ENCODE results near the gene KLHL29. TPM values are rescaled to one million over a fixed set of nuclear protein-coding genes. Genes with fewer than 3 reads are reported as not detected.

The KLHL29 gene
- total and polyA plus RNA-seq, 2 donors = 5.7 to 8.7 TPM

DNA sequence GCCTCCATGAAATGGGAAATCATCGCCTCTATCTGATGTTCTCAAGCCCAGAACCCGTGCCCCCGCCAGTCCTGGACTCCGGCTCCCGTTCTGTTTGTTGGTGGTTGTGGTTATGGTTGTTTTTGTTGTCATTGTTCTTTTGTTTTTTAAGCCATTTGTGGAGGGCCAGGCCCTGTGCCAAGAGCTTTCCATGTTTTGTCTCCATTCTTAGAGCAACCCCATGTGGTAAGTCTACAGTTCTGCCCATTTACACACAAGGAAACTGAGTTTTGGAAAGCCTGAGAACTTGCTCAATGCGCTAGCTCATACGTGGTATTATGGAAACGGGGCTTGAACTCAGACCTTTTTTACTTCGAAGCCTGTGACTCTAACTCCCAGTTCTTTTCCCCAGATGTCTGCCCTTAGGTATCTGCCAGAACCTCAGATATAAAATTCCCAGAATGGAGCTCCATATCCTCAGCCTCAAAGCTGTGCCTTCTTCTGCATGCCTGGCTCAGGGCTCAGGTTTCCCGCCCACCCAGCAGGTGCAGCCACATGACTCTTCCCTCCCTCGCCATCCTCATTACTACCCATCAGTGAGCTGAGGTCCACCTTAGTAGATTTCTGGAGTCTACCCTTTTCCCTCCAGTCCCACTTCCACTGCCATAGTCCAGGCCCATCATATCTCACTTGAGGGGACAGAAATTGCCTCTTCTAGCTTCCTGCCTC lies 194.1 kb downstream of the KLHL29 start:
- WGBS = 87% methylated on average over 11 of the region's 11 CpGs
- Histone ChIP-seq H3K36me3 (ENCODE audit: insufficient read depth) (no peaks in the 10 kb centered on the region), H3K27ac (ENCODE audit: low read depth) (no peak overlapping the region), H3K4me1 (ENCODE audit: insufficient read depth) (peaks cover 2% of the 10 kb centered on the region), H3K4me3 (ENCODE audit: low read depth, low read length) (no peak overlapping the region)
- no peak for DNase-seq (ENCODE audit: extremely low spot score)

- no peak overlapping the region for H3K4me3 ChIP-seq (ENCODE audit: low read depth, low read length)
- H3K4me1 ChIP-seq (ENCODE audit: insufficient read depth) = peaks cover 2% of the 10 kb centered on the region
- no peak for DNase-seq (ENCODE audit: extremely low spot score)
- WGBS = 93% methylated on average over 5 of the region's 5 CpGs
- no peaks in the 10 kb centered on the region for H3K36me3 ChIP-seq (ENCODE audit: insufficient read depth)
- no peak overlapping the region for H3K27ac ChIP-seq (ENCODE audit: low read depth)
Measured at GRCh38 chr2:23579674-23580073, 194.7 kb downstream of the KLHL29 start.

DNA sequence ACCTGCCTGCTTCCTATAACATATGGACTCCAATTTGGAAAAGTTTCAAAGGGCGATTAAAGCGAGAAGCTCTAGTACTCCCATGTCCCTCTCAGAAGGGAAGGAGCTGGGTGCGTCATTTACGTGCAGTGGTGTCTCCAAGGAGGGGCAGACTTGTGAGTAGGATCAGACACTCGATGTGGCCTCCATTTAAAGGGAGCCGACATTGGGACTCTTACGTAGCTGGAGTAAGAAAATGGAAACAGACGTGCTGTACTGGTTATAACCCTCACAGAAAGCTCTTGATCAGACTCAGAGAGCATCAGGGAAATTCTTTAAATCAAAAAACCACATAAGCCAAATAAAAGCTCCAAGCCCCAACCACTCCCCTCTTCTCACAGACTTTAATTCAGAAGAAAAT lies 198.5 kb downstream of the KLHL29 start:
- WGBS = 96% methylated on average over 8 of the region's 8 CpGs
- no peaks in the 10 kb centered on the region for H3K36me3 ChIP-seq (ENCODE audit: insufficient read depth)
- no peak overlapping the region for H3K27ac ChIP-seq (ENCODE audit: low read depth)
- H3K4me1 ChIP-seq (ENCODE audit: insufficient read depth) = peaks cover 2% of the 10 kb centered on the region
- no peak overlapping the region for H3K4me3 ChIP-seq (ENCODE audit: low read depth, low read length)
- no peak for DNase-seq (ENCODE audit: extremely low spot score)

- Histone ChIP-seq H3K36me3 (ENCODE audit: insufficient read depth) (no peaks in the 10 kb centered on the region), H3K4me1 (ENCODE audit: insufficient read depth) (peaks cover 2% of the 10 kb centered on the region)
Measured at GRCh38 chr2:23584054-23584745, 199.2 kb downstream of the KLHL29 start.

GRCh38 chr2:23585273-23586170 lies 200.5 kb downstream of the KLHL29 start:
- H3K27ac ChIP-seq (ENCODE audit: low read depth) = no peak overlapping the region
- H3K4me3 ChIP-seq (ENCODE audit: low read depth, low read length) = no peak overlapping the region
- peaks cover 2% of the 10 kb centered on the region for H3K4me1 ChIP-seq (ENCODE audit: insufficient read depth)
- WGBS = 55% methylated on average over 13 of the region's 13 CpGs
- no peaks in the 10 kb centered on the region for H3K36me3 ChIP-seq (ENCODE audit: insufficient read depth)
- DNase-seq (ENCODE audit: extremely low spot score) = no peak

More at GRCh38 chr2:23584054-23584745, 199.2 kb downstream of the KLHL29 start:
- Histone ChIP-seq H3K27ac (ENCODE audit: low read depth) (no peak overlapping the region), H3K4me3 (ENCODE audit: low read depth, low read length) (no peak overlapping the region)
- DNase-seq (ENCODE audit: extremely low spot score) = no peak
- 70% methylated on average over 17 of the region's 17 CpGs for WGBS

DNA sequence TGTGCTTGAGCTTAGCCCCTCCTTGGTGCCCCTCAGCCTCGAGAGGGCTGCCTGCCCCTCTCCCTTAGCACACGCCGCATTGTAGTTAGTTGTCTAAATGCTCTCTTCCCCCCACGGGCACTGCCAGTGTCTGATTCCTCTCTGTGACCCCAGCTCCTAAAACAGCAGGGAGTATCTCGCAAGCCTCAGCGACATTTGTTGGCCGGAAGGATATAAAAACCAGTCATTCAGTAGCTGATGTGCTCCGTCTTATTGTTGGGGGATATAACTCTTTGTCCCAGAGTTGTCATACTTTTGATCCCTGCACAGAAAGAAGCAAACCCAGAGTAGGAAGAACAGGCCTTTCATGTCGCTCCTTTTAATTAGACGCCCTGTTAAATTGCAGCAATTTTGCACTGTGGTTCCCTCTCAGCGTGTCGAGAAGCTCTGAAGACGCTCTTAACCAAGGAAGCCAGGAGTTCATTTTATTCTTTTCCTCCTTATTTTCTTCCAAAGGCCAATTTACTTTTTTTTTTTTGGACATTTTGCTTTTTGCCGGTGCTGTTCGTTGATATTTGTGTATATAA lies 201.8 kb downstream of the KLHL29 start:
- Histone ChIP-seq H3K27ac (ENCODE audit: low read depth) (no peak overlapping the region), H3K36me3 (ENCODE audit: insufficient read depth) (no peaks in the 10 kb centered on the region), H3K4me3 (ENCODE audit: low read depth, low read length) (no peak overlapping the region), H3K4me1 (ENCODE audit: insufficient read depth) (peaks cover 2% of the 10 kb centered on the region)
- WGBS = 91% methylated on average over 15 of the region's 15 CpGs
- DNase-seq (ENCODE audit: extremely low spot score) = no peak

DNA sequence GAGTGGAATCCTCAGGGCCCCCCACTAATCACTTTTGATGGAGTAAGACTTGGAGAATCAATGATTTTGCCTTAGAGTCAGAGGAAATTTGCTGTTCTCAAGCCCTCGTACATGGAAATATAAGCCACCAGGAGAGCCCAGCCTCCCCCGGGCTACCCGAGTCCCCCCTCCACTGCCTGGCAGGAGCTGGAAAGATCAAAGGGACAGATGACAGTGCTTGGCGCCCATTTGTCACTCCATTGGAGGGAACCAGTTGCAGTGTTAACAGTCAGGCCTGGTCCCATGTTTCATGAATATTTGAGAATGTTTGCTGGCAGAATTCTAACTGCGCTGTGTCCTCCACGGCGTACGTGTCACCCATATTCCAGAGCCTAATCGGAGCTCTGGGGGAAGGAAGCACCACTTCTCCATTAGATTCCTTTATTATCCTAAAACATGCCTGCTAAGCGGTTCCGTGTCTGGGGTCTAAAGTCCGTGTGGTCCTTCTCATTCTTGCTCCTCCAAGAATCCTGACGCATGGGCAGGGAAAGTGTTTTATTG lies 202.4 kb downstream of the KLHL29 start:
- 96% methylated on average over 13 of the region's 13 CpGs for WGBS
- Histone ChIP-seq H3K4me1 (ENCODE audit: insufficient read depth) (no peaks in the 10 kb centered on the region), H3K4me3 (ENCODE audit: low read depth, low read length) (no peak overlapping the region), H3K27ac (ENCODE audit: low read depth) (no peak overlapping the region), H3K36me3 (ENCODE audit: insufficient read depth) (no peaks in the 10 kb centered on the region)
- DNase-seq (ENCODE audit: extremely low spot score) = no peak

GRCh38 chr2:23588106-23588505 lies 203.1 kb downstream of the KLHL29 start:
- no peak for DNase-seq (ENCODE audit: extremely low spot score)
- H3K36me3 ChIP-seq (ENCODE audit: insufficient read depth) = no peaks in the 10 kb centered on the region
- 92% methylated on average over 4 of the region's 4 CpGs for WGBS
- no peaks in the 10 kb centered on the region for H3K4me1 ChIP-seq (ENCODE audit: insufficient read depth)
- no peak overlapping the region for H3K27ac ChIP-seq (ENCODE audit: low read depth)
- H3K4me3 ChIP-seq (ENCODE audit: low read depth, low read length) = no peak overlapping the region

DNA sequence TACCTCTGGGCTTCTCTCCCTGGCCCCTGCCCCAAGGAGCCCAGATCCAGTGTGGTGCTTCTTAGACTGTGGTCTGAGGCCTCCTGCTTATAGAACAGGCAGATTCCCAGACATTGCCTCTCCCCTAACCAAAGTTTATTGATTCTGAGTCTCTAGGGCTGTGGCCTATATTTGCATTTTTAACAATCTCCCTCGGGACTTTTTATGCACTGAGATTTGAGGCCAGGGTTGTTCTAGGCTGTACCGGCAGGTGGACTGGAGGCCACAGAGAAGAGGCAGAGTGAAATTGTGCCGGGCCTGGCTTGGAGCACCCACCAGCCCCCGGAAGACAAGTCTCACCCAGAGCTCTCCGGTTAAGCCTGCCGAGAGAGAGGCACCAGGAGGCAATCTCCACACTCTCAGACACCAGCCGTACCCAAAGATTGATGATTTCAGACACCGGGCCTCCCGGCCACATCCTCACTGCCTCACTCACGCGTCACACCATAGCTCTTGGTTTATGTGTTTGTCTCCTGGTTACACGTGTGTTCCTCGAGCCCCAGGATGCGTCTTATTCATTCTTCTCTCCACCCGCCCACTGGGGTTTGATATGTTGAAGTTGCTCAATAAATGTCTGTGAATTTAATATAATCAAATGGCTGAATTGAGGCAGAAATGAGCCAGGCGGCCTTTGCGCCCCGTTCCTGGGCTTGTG lies 203.7 kb downstream of the KLHL29 start:
- 91% methylated on average over 18 of the region's 18 CpGs for WGBS
- Histone ChIP-seq H3K4me3 (ENCODE audit: low read depth, low read length) (no peak overlapping the region), H3K36me3 (ENCODE audit: insufficient read depth) (no peaks in the 10 kb centered on the region), H3K27ac (ENCODE audit: low read depth) (no peak overlapping the region), H3K4me1 (ENCODE audit: insufficient read depth) (no peaks in the 10 kb centered on the region)
- DNase-seq (ENCODE audit: extremely low spot score) = no peak

DNA sequence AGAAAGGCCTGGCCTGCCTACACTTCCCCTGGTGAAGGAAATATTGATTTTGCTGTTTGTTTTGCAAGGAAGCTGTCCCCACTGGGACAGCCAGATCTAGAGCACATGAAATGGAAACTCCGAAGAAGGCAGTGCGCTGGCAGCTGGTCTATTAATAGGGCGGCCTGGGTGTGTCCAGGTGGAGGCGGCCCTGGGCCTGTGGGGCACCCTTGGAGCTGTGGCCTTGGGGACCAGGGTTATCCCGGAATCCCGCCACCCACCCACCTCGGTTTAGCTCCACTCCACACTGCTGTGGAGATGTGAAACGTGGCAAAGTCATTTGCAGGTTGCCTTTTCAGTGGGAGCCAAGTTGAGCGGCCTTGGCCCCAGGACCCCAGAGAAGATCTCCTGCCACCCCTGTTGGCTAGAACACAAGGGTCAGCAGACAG lies 204.3 kb downstream of the KLHL29 start:
- H3K4me1 ChIP-seq (ENCODE audit: insufficient read depth) = no peaks in the 10 kb centered on the region
- DNase-seq (ENCODE audit: extremely low spot score) = no peak
- 90% methylated on average over 9 of the region's 9 CpGs for WGBS

DNA sequence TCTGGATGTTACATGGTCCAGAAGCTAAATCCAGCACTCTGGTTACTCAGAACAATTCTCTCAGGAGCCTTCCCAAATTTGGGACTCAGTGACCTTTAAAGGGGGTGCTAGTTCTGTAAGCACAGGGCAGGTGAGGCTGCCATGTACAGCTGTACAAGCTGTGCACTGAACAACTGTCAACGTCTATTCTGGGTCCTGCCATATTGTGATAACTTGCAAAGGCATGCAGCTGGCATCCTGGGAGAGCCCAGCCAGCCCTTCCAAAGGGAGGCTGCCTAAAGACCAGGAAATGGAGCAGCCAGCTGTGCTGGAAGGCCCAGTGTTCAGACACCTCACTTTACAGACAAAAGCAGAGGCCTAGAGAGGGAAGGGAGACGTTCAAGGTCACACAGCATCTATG lies 204.8 kb downstream of the KLHL29 start:
- Histone ChIP-seq H3K4me3 (ENCODE audit: low read depth, low read length) (no peak overlapping the region), H3K27ac (ENCODE audit: low read depth) (no peak overlapping the region), H3K36me3 (ENCODE audit: insufficient read depth) (no peaks in the 10 kb centered on the region), H3K4me1 (ENCODE audit: insufficient read depth) (no peaks in the 10 kb centered on the region)
- DNase-seq (ENCODE audit: extremely low spot score) = no peak
- WGBS = 78% methylated on average over 2 of the region's 2 CpGs

More for the DNA sequence above, 204.3 kb downstream of the KLHL29 start:
- Histone ChIP-seq H3K4me3 (ENCODE audit: low read depth, low read length) (no peak overlapping the region), H3K27ac (ENCODE audit: low read depth) (no peak overlapping the region), H3K36me3 (ENCODE audit: insufficient read depth) (no peaks in the 10 kb centered on the region)

DNA sequence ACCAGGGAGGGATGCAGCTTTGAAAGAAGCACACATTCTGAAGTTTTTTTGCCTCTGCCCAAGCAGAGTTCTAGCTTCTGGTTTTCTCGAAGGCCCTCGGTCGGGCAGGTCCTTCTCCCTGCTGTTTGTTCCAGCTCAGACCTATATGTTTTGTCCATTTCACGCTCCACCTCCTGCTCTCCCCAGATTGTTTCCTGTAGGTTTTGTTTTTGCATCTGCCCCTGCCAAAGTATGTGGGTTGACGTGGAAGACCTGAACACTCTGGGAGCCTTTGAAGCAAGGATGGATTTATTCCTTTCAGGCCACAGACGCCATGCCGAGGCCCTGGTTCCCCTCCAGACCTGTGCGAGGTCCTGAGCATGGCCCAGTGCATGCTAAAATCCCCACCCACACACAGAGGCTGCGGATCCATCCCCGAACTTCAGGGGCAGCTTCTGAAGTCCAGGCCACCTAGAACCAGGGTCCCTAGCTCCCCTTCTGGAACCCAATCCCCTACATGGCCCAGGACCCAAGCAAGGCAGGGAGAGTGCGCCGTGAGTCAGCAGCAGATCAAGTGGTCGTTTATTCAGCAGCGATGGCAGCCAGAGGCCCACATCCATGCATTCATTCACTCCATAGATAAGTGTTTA lies 205.4 kb downstream of the KLHL29 start:
- Histone ChIP-seq H3K36me3 (ENCODE audit: insufficient read depth) (no peaks in the 10 kb centered on the region), H3K4me3 (ENCODE audit: low read depth, low read length) (no peak overlapping the region), H3K4me1 (ENCODE audit: insufficient read depth) (no peaks in the 10 kb centered on the region), H3K27ac (ENCODE audit: low read depth) (no peak overlapping the region)
- WGBS = 85% methylated on average over 14 of the region's 14 CpGs
- no peak for DNase-seq (ENCODE audit: extremely low spot score)

Measured in urinary bladder (tissue), 4 donors.